ENCODE results near the gene STK39. TPM values are rescaled to one million over a fixed set of nuclear protein-coding genes. Genes with fewer than 3 reads are reported as not detected.

STK39 gene
- total and polyA plus RNA-seq, 2 of the 4 experiments (the other 2 are of a cell fraction): 11.8 to 16.4 TPM

DNA sequence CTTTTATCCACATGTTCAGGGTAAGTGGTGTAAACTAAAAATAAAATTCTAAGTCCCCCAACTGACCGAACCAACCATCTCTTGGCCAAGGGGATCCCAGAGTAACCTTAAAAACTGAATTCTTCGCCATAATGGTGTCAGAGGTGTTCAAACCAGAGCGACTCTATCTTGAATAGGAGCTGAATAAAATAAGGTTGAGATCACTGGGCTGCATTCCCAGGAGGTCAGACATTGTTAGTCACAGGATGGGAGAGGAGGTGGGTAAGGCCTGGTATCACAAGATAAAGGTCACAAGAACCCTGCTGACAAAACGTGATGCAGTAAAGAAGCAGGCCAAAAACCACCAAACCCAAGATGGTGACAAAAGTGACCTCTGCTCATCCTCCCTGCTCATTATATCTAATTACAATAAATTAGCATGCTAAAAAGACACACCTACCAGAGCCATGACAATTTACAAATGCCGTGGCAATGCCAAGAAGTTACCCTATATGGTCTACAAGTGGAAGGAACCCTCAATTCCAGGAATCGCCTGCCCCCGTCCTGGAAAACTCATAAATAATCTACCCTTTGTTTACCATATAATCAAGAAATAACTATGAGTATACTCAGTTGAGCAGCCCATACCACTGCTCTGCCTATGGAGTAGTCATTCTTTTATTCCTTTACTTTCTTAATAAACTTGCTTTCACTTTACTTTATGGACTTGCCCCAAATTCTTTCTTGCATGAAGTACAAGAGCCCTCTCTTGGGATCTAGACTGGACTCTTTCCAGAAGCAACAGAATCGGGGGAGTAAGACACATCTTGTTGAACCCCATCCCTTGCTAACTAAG lies 302.4 kb downstream of the STK39 start:
- no peaks in the 10 kb centered on the region for H3K79me1 ChIP-seq (ENCODE audit: low read depth in 1 of 2, low read length in 2 of 2)
- no peak overlapping the region for H3K18ac ChIP-seq (ENCODE audit: low read depth, low read length)
- H3K56ac ChIP-seq (ENCODE audit: extremely low read depth, insufficient read depth, low read length): no peak overlapping the region
- no peak overlapping the region for H4K91ac ChIP-seq (ENCODE audit: insufficient read depth, low read depth, low read length)
- no peaks in the 10 kb centered on the region for H3K9me3 ChIP-seq (ENCODE audit: control insufficient read depth, insufficient read depth, low read length)
- no peak overlapping the region for H3K4ac ChIP-seq (ENCODE audit: low read depth, low read length)
- H3K27ac ChIP-seq (ENCODE audit: insufficient read depth, low read length): no peak overlapping the region
- ChIA-PET POLR2A (ENCODE audit: unreplicated experiment) (no interaction called here), CTCF (interaction anchor here (1.3 to 1.6 kb wide), 2 partner anchors 173 to 174 kb away, joined by 8 to 10 read pairs; no protein-coding TSS in a partner anchor)
- 89% methylated on average over 3 of the region's 8 CpGs; no CpG with 5 or more reads in 1 of the 2 experiments for WGBS, 2 experiments (ENCODE audit: extremely low coverage in 2 of 2, insufficient read length in 1 of 2)
- ATAC-seq (ENCODE audit: low read depth) (peak; percentile 44; the same call in 1 of the 2 replicates), DNase-seq (peak; percentile 47)
- H2BK20ac ChIP-seq (ENCODE audit: low read depth, low read length): no peak overlapping the region
- no peak overlapping the region for H3K4me3 ChIP-seq (ENCODE audit: insufficient read depth, low read depth, low read length)
- no peak overlapping the region for H3K23ac ChIP-seq (ENCODE audit: low read depth, low read length)
- no peak overlapping the region for H3K9ac ChIP-seq (ENCODE audit: low read depth, low read length)
- no peaks in the 10 kb centered on the region for H3K9me1 ChIP-seq (ENCODE audit: insufficient read depth, low read length)
- no peak overlapping the region for H2BK15ac ChIP-seq (ENCODE audit: low read depth, low read length)
- no peak overlapping the region for H2AK5ac ChIP-seq (ENCODE audit: low read depth, low read length)
- H4K8ac ChIP-seq (ENCODE audit: low read depth in 2 of 2, low read length in 2 of 2): no peak overlapping the region
- H3K4me1 ChIP-seq (ENCODE audit: control insufficient read depth, insufficient read depth, low read length): no peaks in the 10 kb centered on the region
- in situ Hi-C loops (cut with MboI; ENCODE audit: low sequenced_read_pairs) (no loop called here), intact Hi-C loops (cut with micrococcal nuclease) (no loop called here), dilution Hi-C loops (cut with HindIII; ENCODE audit: low sequenced_read_pairs, unreplicated experiment) (no loop called here)
- H3K27me3 ChIP-seq (ENCODE audit: control insufficient read depth, insufficient read depth, low read length): no peaks in the 10 kb centered on the region
- H2AFZ ChIP-seq (replicated peaks; ENCODE audit: low read length, poor library complexity): no peak overlapping the region
- BruUV-seq (replicated peaks): no TSS peak
- no peak overlapping the region for H2AK9ac ChIP-seq (replicated peaks; ENCODE audit: low read depth, low read length, poor library complexity)
- H4K5ac ChIP-seq (ENCODE audit: low read depth, low read length): no peak overlapping the region
- no peak overlapping the region for H3K14ac ChIP-seq (replicated peaks; ENCODE audit: low read depth, low read length)
- H4K20me1 ChIP-seq (ENCODE audit: insufficient read depth, low read length): no peaks in the 10 kb centered on the region
- H3K36me3 ChIP-seq (ENCODE audit: control insufficient read depth, insufficient read depth, low read length): no peaks in the 10 kb centered on the region
- TF ChIP-seq RAD21 (IDR thresholded peaks at IDR 0.05; ENCODE audit: low read length): no peak
- peak; percentile 34; the same call in 1 of the 2 replicates for TF ChIP-seq BHLHE40 (IDR thresholded peaks at IDR 0.05; ENCODE audit: low read depth, low read length)
- no peak for TF ChIP-seq FOS (IDR thresholded peaks at IDR 0.05; ENCODE audit: low read depth, low read length)
- no peak for TF ChIP-seq RCOR1 (IDR thresholded peaks at IDR 0.05; ENCODE audit: insufficient replicate concordance, low read length)
- no peak for TF ChIP-seq ELK1 (IDR thresholded peaks at IDR 0.05; ENCODE audit: borderline replicate concordance, low read depth, low read length)
- no peak overlapping the region for H2BK120ac ChIP-seq (ENCODE audit: low read depth, low read length)
- no peak overlapping the region for H3K4me2 ChIP-seq (ENCODE audit: low read depth, low read length)
- no peak overlapping the region for H2BK5ac ChIP-seq (ENCODE audit: low read depth, low read length, poor library complexity, severe bottlenecking)
